CD4-positive, alpha-beta memory T cell (primary cell): ENCODE data around the gene LGALS9B. TPM values are rescaled to one million over a fixed set of nuclear protein-coding genes. Genes with fewer than 3 reads are reported as not detected.
"Not testable (repeated sequence)": the region's sequence is repeated elsewhere in the genome, so short reads cannot be mapped to it uniquely, and the experiment has no call there.

Experiments
- CTCF ChIA-PET: fragments of 350-600 bp; sonication (Branson Sonifier 250); formaldehyde crosslinking; loops from one replicate; lab custom pipeline; 2021; ENCODE audit warnings: inconsistent platforms; ENCODE audit not compliant: partially characterized antibody; lab: Charles Lee
- POLR2A ChIA-PET: fragments of 350-600 bp; sonication (Branson Sonifier 250); formaldehyde crosslinking; loops from one replicate; lab custom pipeline; 2021; ENCODE audit not compliant: partially characterized antibody; lab: Charles Lee
- DNase-seq, 5 donors: peaks; one replicate each; pipeline versions ENCODE4 v3.0.0 to v3.0.0-alpha.2; 2020 to 2022; ENCODE audit warnings: mixed read lengths in 1 of 5
- H3K27ac ChIP-seq: one replicate; pipeline ENCODE4 v1.7.0; 2013; ENCODE audit warnings: low read depth, low read length
- H3K27me3 ChIP-seq: 2 replicates; pipeline ENCODE4 v1.7.0; 2013; ENCODE audit warnings: mild to moderate bottlenecking, low read length, moderate library complexity; ENCODE audit not compliant: insufficient read depth
- H3K36me3 ChIP-seq: 2 replicates; pipeline ENCODE4 v1.7.0; 2013; ENCODE audit warnings: mild to moderate bottlenecking, low read length, moderate library complexity; ENCODE audit not compliant: insufficient read depth
- H3K4me1 ChIP-seq: 2 replicates; pipeline ENCODE4 v1.7.0; 2013; ENCODE audit warnings: mild to moderate bottlenecking, low read length, moderate library complexity; ENCODE audit not compliant: insufficient read depth
- H3K4me3 ChIP-seq, 2 donors: one replicate each; pipeline ENCODE4 v1.7.0; 2013; ENCODE audit warnings: low read length in 2 of 2, mild to moderate bottlenecking in 1 of 2
- H3K9me3 ChIP-seq, 2 donors: one replicate each; pipeline ENCODE4 v1.7.0; 2013; ENCODE audit warnings: low read length in 2 of 2, control low read depth in 1 of 2; ENCODE audit not compliant: control insufficient read depth in 1 of 2
- H3K27ac Mint-ChIP-seq, 7 donors: one replicate each; pipeline ENCODE4 v1.8.0; 2020 to 2021; ENCODE audit warnings: mixed read lengths in 7 of 7, mild to moderate bottlenecking in 6 of 7, inconsistent platforms in 3 of 7, moderate library complexity in 3 of 7
- H3K27me3 Mint-ChIP-seq, 2 donors: one replicate each; pipeline ENCODE4 v1.8.0; 2020 to 2021; ENCODE audit warnings: mixed read lengths in 2 of 2
- H3K36me3 Mint-ChIP-seq, 2 donors: one replicate each; pipeline ENCODE4 v1.8.0; 2020 to 2021; ENCODE audit warnings: mixed read lengths in 2 of 2, inconsistent platforms in 1 of 2, mild to moderate bottlenecking in 1 of 2
- H3K4me1 Mint-ChIP-seq, 4 donors: one replicate each; pipeline ENCODE4 v1.8.0; 2020 to 2021; ENCODE audit warnings: mixed read lengths in 4 of 4, mild to moderate bottlenecking in 1 of 4
- H3K4me3 Mint-ChIP-seq, 8 donors: one replicate each; pipeline ENCODE4 v1.8.0; 2020 to 2021; ENCODE audit warnings: mixed read lengths in 8 of 8, mild to moderate bottlenecking in 7 of 8, moderate library complexity in 6 of 8, inconsistent platforms in 3 of 8
- H3K9me3 Mint-ChIP-seq, 8 donors: one replicate each; pipeline ENCODE4 v1.8.0; 2020 to 2021; ENCODE audit warnings: mixed read lengths in 8 of 8, mild to moderate bottlenecking in 5 of 8, inconsistent platforms in 3 of 8, moderate library complexity in 1 of 8
- intact Hi-C: fragments of 100-400 bp; cut with micrococcal nuclease; formaldehyde crosslinking; loops from one replicate; pipeline ENCODE4 v1.15.1; 2023
- polyA plus RNA-seq, 2 donors: library from polyadenylated mRNA; unstranded; fragments of 300-500 nt; fragmentation: Illumina TruSeq; gene quantifications; one replicate each; pipeline ENCODE4 v1.2.3, GENCODE V29; 2021
- total RNA-seq, 2 experiments: library from RNA; stranded (reverse); gene quantifications; one replicate each; pipeline ENCODE4 v1.2.3, GENCODE V29; 2021

The LGALS9B gene
- total and polyA plus RNA-seq, 4 experiments from 2014 or later, result not detected

DNA sequence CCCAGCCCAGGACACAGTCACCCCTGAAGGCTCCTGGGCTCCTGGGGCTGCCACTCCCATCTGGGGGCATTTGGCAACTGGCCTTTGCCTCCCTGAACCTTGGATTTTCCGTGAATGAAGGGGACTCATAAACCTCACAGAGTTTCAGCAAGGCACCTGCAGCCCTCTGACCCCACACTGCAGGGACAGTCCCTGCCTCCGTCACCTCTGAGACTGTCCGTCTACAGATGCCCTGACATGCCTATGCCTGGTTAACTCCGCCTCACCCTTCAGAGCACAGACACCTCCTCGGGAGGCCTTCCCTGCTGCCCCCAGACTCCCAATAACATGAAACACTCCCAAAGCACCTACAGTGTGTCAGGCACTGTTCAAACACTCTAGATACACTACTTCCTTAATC, 786 bp downstream of the LGALS9B start:
- CTCF ChIA-PET, intact Hi-C loops: not testable (repeated sequence)

DNA sequence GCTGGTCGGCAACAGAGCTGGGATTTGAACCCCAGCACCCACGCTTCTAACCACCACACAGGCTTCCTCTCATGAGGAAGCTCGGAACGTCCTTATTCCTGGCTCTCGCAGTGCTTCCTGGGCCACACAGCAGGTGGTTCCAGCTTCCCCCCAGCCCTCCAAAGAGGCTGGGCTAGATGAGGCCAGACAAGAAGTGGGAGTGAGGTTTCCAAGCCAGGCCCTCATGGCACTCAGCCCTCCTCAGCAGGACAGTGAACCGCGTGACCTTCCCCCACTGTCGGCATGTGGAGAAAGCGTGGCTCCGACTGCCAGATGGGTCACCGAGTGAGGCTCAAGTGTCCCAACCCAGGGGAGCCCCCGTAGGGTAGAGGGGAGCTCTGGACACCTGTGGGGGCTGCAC, 1.8 kb downstream of the LGALS9B start:
- H3K36me3 Mint-ChIP-seq, H3K4me1 ChIP-seq, H3K27me3 ChIP-seq, H3K9me3 ChIP-seq, H3K27ac Mint-ChIP-seq, H3K36me3 ChIP-seq, H3K9me3 Mint-ChIP-seq, DNase-seq, H3K4me3 Mint-ChIP-seq, H3K27ac ChIP-seq, intact Hi-C loops, POLR2A ChIA-PET, H3K4me1 Mint-ChIP-seq, H3K4me3 ChIP-seq, CTCF ChIA-PET, H3K27me3 Mint-ChIP-seq: not testable (repeated sequence)

More for the DNA sequence above, 786 bp downstream of the LGALS9B start:
- H3K27me3 Mint-ChIP-seq, H3K9me3 ChIP-seq, H3K4me3 ChIP-seq, H3K4me1 ChIP-seq, H3K27ac Mint-ChIP-seq, POLR2A ChIA-PET, H3K27ac ChIP-seq, H3K27me3 ChIP-seq, DNase-seq, H3K36me3 ChIP-seq, H3K36me3 Mint-ChIP-seq, H3K9me3 Mint-ChIP-seq, H3K4me3 Mint-ChIP-seq, H3K4me1 Mint-ChIP-seq: not testable (repeated sequence)

DNA sequence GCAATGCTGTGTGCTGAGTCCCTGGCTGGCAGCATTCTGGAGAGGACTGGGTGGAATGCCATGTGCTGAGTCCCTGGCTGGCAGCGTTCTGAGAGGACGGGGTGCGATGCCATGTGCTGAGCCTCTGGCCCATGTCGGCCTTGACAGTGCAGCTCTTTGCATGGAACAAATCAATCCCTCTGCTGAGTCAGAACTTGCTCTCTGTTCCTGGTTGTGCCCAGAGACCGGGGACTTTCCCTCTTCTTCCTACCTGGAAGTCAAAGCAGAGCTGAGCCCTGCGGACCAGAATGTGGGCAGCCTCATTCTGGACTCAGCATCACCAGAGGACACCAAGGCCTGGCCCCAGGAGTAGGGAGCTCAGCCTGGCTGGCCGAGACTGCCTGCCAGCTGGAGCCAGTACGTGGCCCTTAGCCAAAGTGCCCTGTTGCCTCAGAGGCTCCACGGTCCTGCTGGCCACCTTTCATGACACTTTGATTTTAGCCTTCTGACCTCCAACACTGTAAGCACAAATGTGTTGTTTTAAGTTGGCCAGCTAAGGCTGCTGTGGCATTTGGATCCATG, 2.4 kb downstream of the LGALS9B start:
- H3K4me1 Mint-ChIP-seq, POLR2A ChIA-PET, H3K27me3 Mint-ChIP-seq, H3K27ac Mint-ChIP-seq, H3K4me3 Mint-ChIP-seq, H3K27ac ChIP-seq, H3K36me3 Mint-ChIP-seq, intact Hi-C loops, H3K4me1 ChIP-seq, H3K27me3 ChIP-seq, H3K36me3 ChIP-seq, H3K9me3 ChIP-seq, DNase-seq, CTCF ChIA-PET, H3K9me3 Mint-ChIP-seq, H3K4me3 ChIP-seq: not testable (repeated sequence)

DNA sequence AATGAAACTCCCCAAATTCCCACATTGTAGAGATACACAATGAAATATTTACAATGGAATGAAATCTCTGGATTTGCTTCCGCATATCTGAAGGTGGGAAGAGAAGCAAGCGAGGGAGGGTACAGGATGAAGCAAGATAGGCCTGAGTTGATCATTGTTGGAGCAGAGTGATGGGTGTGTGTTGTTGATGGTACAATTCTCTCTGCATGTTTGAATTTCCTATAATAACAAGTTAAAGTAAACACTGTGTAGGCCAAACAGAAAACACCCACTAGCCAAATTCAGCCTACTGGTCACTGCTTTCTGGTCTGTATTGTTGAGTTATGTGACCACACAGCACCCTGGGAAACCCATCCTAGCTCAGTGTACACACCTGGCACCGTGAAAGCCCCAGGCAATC, 5.2 kb downstream of the LGALS9B start:
- CTCF ChIA-PET, H3K36me3 Mint-ChIP-seq, H3K4me3 Mint-ChIP-seq, DNase-seq, H3K27ac Mint-ChIP-seq, H3K4me3 ChIP-seq, H3K9me3 Mint-ChIP-seq, H3K4me1 Mint-ChIP-seq, H3K9me3 ChIP-seq, H3K36me3 ChIP-seq, H3K27me3 Mint-ChIP-seq, intact Hi-C loops, POLR2A ChIA-PET, H3K4me1 ChIP-seq, H3K27me3 ChIP-seq, H3K27ac ChIP-seq: not testable (repeated sequence)

DNA sequence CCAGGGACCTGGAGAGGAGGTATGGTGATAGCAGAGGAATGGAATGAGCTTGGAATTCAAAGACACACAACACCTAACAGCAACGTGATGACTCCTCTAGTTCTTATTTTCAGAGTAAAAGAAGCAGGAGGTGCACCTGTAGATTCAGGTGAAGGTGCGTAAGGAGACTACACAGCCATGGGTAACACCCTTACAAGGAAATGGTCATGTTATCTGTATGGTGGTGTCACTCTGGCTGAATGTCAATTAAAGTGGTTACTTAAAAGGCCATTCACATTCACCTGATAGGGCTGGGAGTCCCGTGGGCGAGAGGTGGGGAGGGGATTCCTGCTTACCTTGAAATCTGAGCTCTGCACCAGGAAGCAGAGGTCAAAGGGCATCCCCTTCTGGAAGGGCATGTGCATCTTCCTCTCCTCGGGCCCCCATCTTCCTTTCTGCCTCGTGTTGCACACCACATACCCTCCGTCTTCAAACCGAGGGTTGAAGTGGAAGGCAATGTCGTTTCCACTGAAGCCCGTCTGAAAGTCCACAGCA, 9.4 kb downstream of the LGALS9B start:
- H3K27me3 ChIP-seq, intact Hi-C loops, H3K9me3 ChIP-seq, DNase-seq, H3K4me1 Mint-ChIP-seq, CTCF ChIA-PET, H3K36me3 ChIP-seq, POLR2A ChIA-PET, H3K27me3 Mint-ChIP-seq, H3K4me1 ChIP-seq, H3K9me3 Mint-ChIP-seq, H3K4me3 ChIP-seq, H3K4me3 Mint-ChIP-seq, H3K36me3 Mint-ChIP-seq, H3K27ac Mint-ChIP-seq, H3K27ac ChIP-seq: not testable (repeated sequence)

DNA sequence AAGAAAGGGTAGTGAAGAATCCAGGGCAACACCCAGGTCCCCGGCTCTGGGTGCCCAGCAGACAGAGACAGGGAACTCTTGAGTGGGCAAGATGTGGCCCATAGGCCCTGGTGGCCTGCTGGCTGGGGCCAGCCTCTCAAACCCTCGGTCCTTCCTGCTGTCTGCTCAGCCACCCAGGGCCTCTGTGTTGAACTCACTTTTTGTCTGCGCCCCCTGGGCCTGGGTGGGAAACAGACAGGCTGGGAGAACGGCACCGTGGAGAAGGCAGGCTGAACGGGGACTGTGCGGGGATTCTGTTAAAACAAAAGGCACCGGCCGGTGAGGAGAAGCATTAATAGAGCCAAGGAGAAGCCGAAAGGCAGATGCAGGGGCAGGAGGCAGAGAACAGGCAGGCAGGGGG, 12.2 kb downstream of the LGALS9B start:
- H3K4me1 Mint-ChIP-seq, H3K27ac Mint-ChIP-seq, H3K4me1 ChIP-seq, H3K36me3 ChIP-seq, H3K27me3 ChIP-seq, POLR2A ChIA-PET, H3K9me3 ChIP-seq, H3K27ac ChIP-seq, H3K4me3 Mint-ChIP-seq, intact Hi-C loops, CTCF ChIA-PET, DNase-seq, H3K4me3 ChIP-seq, H3K36me3 Mint-ChIP-seq, H3K9me3 Mint-ChIP-seq, H3K27me3 Mint-ChIP-seq: not testable (repeated sequence)

DNA sequence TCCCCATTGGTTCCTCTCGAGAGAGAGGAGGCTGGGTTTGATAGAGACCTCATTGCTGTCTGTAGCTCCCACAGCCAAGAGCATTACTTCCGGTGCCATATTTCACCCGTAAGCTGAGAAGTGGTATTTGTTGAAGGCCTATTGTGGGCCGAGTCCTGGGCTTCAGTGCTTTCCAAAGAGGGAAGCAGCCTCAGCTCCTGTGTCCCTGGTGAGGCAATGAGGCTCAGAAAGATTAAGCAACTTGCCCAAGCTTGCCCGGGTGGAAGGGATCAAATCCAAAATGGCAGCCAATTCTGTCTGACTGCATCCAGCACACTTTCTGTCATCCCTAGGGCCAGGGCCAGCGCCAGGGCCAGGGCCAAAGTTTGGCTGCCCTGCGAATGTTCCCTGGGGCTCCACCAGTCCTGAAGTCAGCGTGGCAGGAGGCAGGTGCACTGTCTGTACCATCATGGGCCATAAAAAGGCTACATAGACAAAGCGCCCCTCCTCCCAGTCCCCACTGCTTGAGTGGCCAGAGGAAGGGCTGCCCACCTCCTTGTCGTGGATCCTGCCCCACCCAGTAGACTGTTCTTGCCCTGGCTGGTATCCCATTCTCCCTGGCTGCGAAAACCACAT, 13.4 kb downstream of the LGALS9B start:
- H3K36me3 ChIP-seq, H3K27ac ChIP-seq, H3K27ac Mint-ChIP-seq, CTCF ChIA-PET, DNase-seq, H3K27me3 ChIP-seq, H3K4me1 ChIP-seq, intact Hi-C loops, H3K4me3 Mint-ChIP-seq, H3K4me3 ChIP-seq, H3K9me3 ChIP-seq, H3K36me3 Mint-ChIP-seq, POLR2A ChIA-PET, H3K27me3 Mint-ChIP-seq, H3K4me1 Mint-ChIP-seq, H3K9me3 Mint-ChIP-seq: not testable (repeated sequence)

DNA sequence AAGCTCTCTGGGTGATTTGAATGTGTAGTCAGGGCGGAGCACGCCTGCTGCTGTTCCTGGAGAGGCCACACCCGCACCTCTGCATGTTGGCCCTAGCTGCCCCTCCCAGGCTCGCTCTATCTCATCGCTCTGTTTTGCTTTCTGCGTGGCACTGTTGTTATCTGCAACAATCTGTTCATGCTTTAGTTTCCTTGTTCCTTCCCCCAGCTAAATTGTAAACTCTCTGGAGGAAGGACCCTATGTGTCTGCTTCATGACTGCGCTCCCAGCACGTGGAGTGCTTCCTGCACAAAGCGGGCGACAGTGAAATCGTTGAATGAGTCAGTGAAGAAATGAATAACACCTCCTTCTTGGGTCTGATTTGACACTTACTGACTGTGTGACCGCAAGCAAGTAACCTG, 16.5 kb downstream of the LGALS9B start:
- DNase-seq, result not testable (repeated sequence)

More for the DNA sequence above, 16.5 kb downstream of the LGALS9B start:
- H3K27me3 Mint-ChIP-seq, intact Hi-C loops, H3K4me3 Mint-ChIP-seq, H3K9me3 Mint-ChIP-seq, H3K36me3 Mint-ChIP-seq, H3K4me3 ChIP-seq, POLR2A ChIA-PET, H3K27ac Mint-ChIP-seq, H3K27ac ChIP-seq, H3K27me3 ChIP-seq, H3K4me1 ChIP-seq, H3K9me3 ChIP-seq, H3K36me3 ChIP-seq, CTCF ChIA-PET, H3K4me1 Mint-ChIP-seq: not testable (repeated sequence)
